Mammary microvascular endothelial cell (primary cell): ENCODE measurements around the gene UBE2K. TPM values are rescaled to one million over a fixed set of nuclear protein-coding genes. Genes with fewer than 3 reads are reported as not detected.

ENCODE experiments used
- total RNA-seq: library from RNA; depleted of rRNA; stranded (reverse); fragments of >200 nt; gene quantifications from 2 replicates; pipeline ENCODE4 v1.2.3, GENCODE V29; 2015

The UBE2K gene
- 18.7 and 26.8 TPM in 2 replicates for total RNA-seq

GRCh38 chr4:39697740-39698423, at the start of gene UBE2K:
Gene UBE2K (plus strand): TSS chr4:39698136. CDS start chr4:39698328, 192 bp downstream.

Other genes starting within 250 kb of the UBE2K start
- gene RPL9, start 239.2 kb upstream of the UBE2K start, total RNA-seq = 3,479 and 3,737 TPM in 2 replicates
- 6.6 and 11.3 TPM in 2 replicates for gene LIAS, start 239.1 kb upstream of the UBE2K start, total RNA-seq
- gene UGDH, start 170.7 kb upstream of the UBE2K start, total RNA-seq = 38.6 and 42.7 TPM in 2 replicates
- 8.4 and 10.9 TPM in 2 replicates for gene SMIM14, start 59.3 kb upstream of the UBE2K start, total RNA-seq